A673 (cell line): ENCODE measurements around the gene CCDC85A. TPM values are rescaled to one million over a fixed set of nuclear protein-coding genes. Genes with fewer than 3 reads are reported as not detected.

ENCODE experiments used
- BruUV-seq: library from RNA; stranded (reverse); fragments of 400-500 nt; replicated peaks from 2 replicates; lab custom pipeline; 2021; lab: Mats Ljungman, UMichigan
- CTCF ChIA-PET: fragments of 300-600 bp; sonication (Branson Sonifier 250); formaldehyde crosslinking; loops from one replicate; lab custom pipeline; 2022; ENCODE audit warnings: antibody characterized with exemption; lab: Charles Lee
- POLR2A ChIA-PET: fragments of 300-600 bp; sonication (Branson Sonifier 250); formaldehyde crosslinking; loops from one replicate; lab custom pipeline; 2022; ENCODE audit warnings: antibody characterized with exemption; ENCODE audit not compliant: low non-redundant PET; lab: Charles Lee
- DNase-seq: peaks from one replicate; pipeline ENCODE4 v3.0.0-alpha.2; 2015; ENCODE audit warnings: low spot score
- H3K27ac ChIP-seq: fragments of 200-600 bp; sonication (generic); 2 replicates; pipeline ENCODE4 v1.5.1; 2016; ENCODE audit warnings: mixed run types, low read depth, mild to moderate bottlenecking, mixed read lengths, antibody characterized with exemption, low read length; ENCODE audit not compliant: poor library complexity, severe bottlenecking
- H3K27me3 ChIP-seq: fragments of 200-600 bp; sonication (generic); replicated peaks from 2 replicates; pipeline ENCODE4 v1.6.1; 2017; ENCODE audit warnings: mixed run types, low read depth, mild to moderate bottlenecking, mixed read lengths, antibody characterized with exemption, low read length; ENCODE audit not compliant: insufficient read depth, poor library complexity
- H3K36me3 ChIP-seq: fragments of 200-600 bp; sonication (generic); 2 replicates; pipeline ENCODE4 v1.6.1; 2016; ENCODE audit warnings: mixed run types, mild to moderate bottlenecking, mixed read lengths, antibody characterized with exemption, low read length; ENCODE audit not compliant: insufficient read depth, poor library complexity, severe bottlenecking
- H3K4me1 ChIP-seq: fragments of 200-600 bp; sonication (generic); 2 replicates; pipeline ENCODE4 v1.6.1; 2017; ENCODE audit warnings: mixed run types, mild to moderate bottlenecking, mixed read lengths, antibody characterized with exemption, low read length; ENCODE audit not compliant: insufficient read depth, poor library complexity, severe bottlenecking
- H3K4me3 ChIP-seq: fragments of 200-600 bp; sonication (generic); 2 replicates; pipeline ENCODE4 v1.5.1; 2016; ENCODE audit warnings: low read depth, mixed run types, mild to moderate bottlenecking, mixed read lengths, low read length; ENCODE audit not compliant: poor library complexity, severe bottlenecking
- H3K9me3 ChIP-seq: fragments of 200-600 bp; sonication (generic); 2 replicates; pipeline ENCODE4 v1.6.1; 2016; ENCODE audit warnings: mixed run types, low read depth, mild to moderate bottlenecking, mixed read lengths, antibody characterized with exemption, low read length; ENCODE audit not compliant: poor library complexity, severe bottlenecking
- EZH2 ChIP-seq: fragments of 200-600 bp; sonication (generic); IDR thresholded peaks from 2 replicates; pipeline ENCODE4 v1.6.1; 2017; ENCODE audit warnings: borderline replicate concordance, low read depth, mild to moderate bottlenecking, mixed read lengths, antibody characterized with exemption, low read length; ENCODE audit not compliant: poor library complexity, severe bottlenecking
- intact Hi-C: fragments of 100-400 bp; cut with micrococcal nuclease; formaldehyde crosslinking; loops from one replicate; pipeline ENCODE4 v1.10.0; 2022; ENCODE audit not compliant: unreplicated experiment
- total RNA-seq: library from RNA; stranded (reverse); gene quantifications from 2 replicates; pipeline ENCODE4 v1.2.3, GENCODE V29; 2021
- TF ChIP-seq, protein P1 (sequence below): fragments of 300-800, 200-600 bp; sonication (generic); conservative IDR thresholded peaks from 2 replicates; pipeline ENCODE4 v1.5.1; 2017; ENCODE audit warnings: low read depth, mild to moderate bottlenecking, antibody characterized with exemption, low read length, moderate library complexity, mixed read lengths

Gene CCDC85A
- total RNA-seq, 1 experiment from 2014 or later = 0.39 TPM

DNA sequence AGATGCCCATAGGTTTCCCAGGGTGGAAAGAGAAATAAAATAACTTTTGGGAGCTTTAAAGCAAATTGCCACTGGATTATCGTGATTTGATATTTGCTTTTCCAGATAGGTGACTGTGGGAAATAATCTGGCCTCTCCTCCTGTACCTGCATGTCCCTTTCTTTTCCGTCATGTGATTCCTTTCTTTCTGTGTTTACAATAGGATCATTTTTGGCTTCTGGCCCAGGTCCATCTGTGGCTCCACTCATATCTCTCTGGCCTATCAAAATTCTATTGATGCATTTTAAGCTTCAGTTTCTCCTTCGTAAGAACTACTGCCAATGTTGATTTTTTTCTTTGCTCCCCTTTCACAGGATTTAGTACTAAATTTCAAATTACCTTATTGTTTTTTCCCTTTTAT is 153.6 kb downstream of the CCDC85A start:
- Histone ChIP-seq H3K27me3 (no peaks in the 10 kb centered on the region), H3K27ac (no peak overlapping the region), H3K4me3 (no peak overlapping the region), H3K36me3 (no peaks in the 10 kb centered on the region), H3K9me3 (no peaks in the 10 kb centered on the region), H3K4me1 (no peaks in the 10 kb centered on the region)
- no TSS peak for BruUV-seq
- CTCF ChIA-PET = no interaction called here
- no peak for DNase-seq
- TF ChIP-seq, protein P1, sequence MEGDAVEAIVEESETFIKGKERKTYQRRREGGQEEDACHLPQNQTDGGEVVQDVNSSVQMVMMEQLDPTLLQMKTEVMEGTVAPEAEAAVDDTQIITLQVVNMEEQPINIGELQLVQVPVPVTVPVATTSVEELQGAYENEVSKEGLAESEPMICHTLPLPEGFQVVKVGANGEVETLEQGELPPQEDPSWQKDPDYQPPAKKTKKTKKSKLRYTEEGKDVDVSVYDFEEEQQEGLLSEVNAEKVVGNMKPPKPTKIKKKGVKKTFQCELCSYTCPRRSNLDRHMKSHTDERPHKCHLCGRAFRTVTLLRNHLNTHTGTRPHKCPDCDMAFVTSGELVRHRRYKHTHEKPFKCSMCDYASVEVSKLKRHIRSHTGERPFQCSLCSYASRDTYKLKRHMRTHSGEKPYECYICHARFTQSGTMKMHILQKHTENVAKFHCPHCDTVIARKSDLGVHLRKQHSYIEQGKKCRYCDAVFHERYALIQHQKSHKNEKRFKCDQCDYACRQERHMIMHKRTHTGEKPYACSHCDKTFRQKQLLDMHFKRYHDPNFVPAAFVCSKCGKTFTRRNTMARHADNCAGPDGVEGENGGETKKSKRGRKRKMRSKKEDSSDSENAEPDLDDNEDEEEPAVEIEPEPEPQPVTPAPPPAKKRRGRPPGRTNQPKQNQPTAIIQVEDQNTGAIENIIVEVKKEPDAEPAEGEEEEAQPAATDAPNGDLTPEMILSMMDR = no peak
- no peak for TF ChIP-seq EZH2
- intact Hi-C loops = no loop called here
- POLR2A ChIA-PET = no interaction called here

DNA sequence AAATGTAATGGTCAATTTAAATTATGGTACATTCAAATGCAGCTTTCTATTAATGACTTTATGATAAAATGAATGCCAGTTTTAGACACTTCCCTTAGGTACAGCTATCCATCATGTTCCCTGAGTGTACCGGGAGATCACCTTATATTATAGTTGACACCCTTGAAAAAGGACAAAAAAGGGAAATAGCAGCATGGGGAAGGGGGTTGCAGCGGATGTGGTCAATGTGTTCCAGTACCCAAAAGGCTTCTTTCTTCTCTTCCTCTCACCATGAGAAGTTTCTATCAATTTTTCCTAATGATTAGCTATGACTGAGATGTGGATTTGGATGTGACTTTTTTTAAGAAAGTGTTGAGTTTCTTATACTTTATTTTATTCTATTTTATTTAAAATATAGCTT is 154.4 kb downstream of the CCDC85A start:
- BruUV-seq = no TSS peak
- no peaks in the 10 kb centered on the region for H3K9me3 ChIP-seq
- intact Hi-C loops = no loop called here
- CTCF ChIA-PET = no interaction called here
- no peak overlapping the region for H3K4me3 ChIP-seq
- H3K36me3 ChIP-seq = no peaks in the 10 kb centered on the region
- H3K4me1 ChIP-seq = no peaks in the 10 kb centered on the region
- H3K27me3 ChIP-seq = peaks cover 4% of the 10 kb centered on the region
- no peak for DNase-seq
- POLR2A ChIA-PET = no interaction called here
- H3K27ac ChIP-seq = no peak overlapping the region
- TF ChIP-seq, protein P1 = no peak
- no peak for TF ChIP-seq EZH2

DNA sequence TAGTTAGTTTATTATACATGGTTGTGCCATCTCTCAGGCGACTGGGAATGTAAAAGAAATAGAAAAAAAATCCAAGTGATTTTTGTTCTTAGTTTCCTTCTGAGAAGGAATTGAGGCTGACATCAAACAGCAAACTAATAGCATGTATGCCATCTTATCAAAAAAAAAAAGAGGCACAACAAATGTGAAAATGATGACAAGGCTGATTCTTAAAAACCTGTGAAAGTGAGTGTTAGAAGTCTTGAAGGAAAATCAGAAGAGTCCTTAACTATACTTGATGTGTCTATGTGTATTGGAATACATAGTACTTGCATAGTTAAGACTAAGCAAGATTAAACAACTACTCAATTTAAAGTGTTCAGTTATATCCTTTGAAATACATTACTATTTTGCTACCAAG is 161.0 kb downstream of the CCDC85A start:
- no peak for TF ChIP-seq EZH2
- TF ChIP-seq, protein P1 = no peak
- intact Hi-C loops = no loop called here

More for the DNA sequence above, 161.0 kb downstream of the CCDC85A start:
- Histone ChIP-seq H3K4me3 (no peak overlapping the region), H3K27me3 (peaks cover 4% of the 10 kb centered on the region), H3K4me1 (no peaks in the 10 kb centered on the region), H3K27ac (no peak overlapping the region), H3K36me3 (no peaks in the 10 kb centered on the region), H3K9me3 (no peaks in the 10 kb centered on the region)
- BruUV-seq = no TSS peak
- no peak for DNase-seq
- CTCF ChIA-PET = no interaction called here
- POLR2A ChIA-PET = no interaction called here
